ENCODE measurements around the gene FADS2.

GRCh38 chr11:61778357-61778886 is 49.7 kb upstream of the FADS2 start:
- TF ChIP-seq REST (IDR thresholded peaks at IDR 0.05; ENCODE audit: borderline replicate concordance in 1 of 2, low read depth in 1 of 2, low read length in 2 of 2): no peak
- TF ChIP-seq, protein P1, sequence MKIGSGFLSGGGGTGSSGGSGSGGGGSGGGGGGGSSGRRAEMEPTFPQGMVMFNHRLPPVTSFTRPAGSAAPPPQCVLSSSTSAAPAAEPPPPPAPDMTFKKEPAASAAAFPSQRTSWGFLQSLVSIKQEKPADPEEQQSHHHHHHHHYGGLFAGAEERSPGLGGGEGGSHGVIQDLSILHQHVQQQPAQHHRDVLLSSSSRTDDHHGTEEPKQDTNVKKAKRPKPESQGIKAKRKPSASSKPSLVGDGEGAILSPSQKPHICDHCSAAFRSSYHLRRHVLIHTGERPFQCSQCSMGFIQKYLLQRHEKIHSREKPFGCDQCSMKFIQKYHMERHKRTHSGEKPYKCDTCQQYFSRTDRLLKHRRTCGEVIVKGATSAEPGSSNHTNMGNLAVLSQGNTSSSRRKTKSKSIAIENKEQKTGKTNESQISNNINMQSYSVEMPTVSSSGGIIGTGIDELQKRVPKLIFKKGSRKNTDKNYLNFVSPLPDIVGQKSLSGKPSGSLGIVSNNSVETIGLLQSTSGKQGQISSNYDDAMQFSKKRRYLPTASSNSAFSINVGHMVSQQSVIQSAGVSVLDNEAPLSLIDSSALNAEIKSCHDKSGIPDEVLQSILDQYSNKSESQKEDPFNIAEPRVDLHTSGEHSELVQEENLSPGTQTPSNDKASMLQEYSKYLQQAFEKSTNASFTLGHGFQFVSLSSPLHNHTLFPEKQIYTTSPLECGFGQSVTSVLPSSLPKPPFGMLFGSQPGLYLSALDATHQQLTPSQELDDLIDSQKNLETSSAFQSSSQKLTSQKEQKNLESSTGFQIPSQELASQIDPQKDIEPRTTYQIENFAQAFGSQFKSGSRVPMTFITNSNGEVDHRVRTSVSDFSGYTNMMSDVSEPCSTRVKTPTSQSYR (CRISPR knock-in tag; IDR thresholded peaks at IDR 0.05; ENCODE audit: borderline replicate concordance): no peak
- TF ChIP-seq, protein P2, sequence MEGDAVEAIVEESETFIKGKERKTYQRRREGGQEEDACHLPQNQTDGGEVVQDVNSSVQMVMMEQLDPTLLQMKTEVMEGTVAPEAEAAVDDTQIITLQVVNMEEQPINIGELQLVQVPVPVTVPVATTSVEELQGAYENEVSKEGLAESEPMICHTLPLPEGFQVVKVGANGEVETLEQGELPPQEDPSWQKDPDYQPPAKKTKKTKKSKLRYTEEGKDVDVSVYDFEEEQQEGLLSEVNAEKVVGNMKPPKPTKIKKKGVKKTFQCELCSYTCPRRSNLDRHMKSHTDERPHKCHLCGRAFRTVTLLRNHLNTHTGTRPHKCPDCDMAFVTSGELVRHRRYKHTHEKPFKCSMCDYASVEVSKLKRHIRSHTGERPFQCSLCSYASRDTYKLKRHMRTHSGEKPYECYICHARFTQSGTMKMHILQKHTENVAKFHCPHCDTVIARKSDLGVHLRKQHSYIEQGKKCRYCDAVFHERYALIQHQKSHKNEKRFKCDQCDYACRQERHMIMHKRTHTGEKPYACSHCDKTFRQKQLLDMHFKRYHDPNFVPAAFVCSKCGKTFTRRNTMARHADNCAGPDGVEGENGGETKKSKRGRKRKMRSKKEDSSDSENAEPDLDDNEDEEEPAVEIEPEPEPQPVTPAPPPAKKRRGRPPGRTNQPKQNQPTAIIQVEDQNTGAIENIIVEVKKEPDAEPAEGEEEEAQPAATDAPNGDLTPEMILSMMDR (CRISPR knock-in tag; IDR thresholded peaks at IDR 0.05): no peak
- no peak for TF ChIP-seq POLR2A (IDR thresholded peaks at IDR 0.05; ENCODE audit: insufficient read depth in 1 of 2, low read depth in 2 of 2, low read length in 2 of 2)
- TF ChIP-seq, protein P3, sequence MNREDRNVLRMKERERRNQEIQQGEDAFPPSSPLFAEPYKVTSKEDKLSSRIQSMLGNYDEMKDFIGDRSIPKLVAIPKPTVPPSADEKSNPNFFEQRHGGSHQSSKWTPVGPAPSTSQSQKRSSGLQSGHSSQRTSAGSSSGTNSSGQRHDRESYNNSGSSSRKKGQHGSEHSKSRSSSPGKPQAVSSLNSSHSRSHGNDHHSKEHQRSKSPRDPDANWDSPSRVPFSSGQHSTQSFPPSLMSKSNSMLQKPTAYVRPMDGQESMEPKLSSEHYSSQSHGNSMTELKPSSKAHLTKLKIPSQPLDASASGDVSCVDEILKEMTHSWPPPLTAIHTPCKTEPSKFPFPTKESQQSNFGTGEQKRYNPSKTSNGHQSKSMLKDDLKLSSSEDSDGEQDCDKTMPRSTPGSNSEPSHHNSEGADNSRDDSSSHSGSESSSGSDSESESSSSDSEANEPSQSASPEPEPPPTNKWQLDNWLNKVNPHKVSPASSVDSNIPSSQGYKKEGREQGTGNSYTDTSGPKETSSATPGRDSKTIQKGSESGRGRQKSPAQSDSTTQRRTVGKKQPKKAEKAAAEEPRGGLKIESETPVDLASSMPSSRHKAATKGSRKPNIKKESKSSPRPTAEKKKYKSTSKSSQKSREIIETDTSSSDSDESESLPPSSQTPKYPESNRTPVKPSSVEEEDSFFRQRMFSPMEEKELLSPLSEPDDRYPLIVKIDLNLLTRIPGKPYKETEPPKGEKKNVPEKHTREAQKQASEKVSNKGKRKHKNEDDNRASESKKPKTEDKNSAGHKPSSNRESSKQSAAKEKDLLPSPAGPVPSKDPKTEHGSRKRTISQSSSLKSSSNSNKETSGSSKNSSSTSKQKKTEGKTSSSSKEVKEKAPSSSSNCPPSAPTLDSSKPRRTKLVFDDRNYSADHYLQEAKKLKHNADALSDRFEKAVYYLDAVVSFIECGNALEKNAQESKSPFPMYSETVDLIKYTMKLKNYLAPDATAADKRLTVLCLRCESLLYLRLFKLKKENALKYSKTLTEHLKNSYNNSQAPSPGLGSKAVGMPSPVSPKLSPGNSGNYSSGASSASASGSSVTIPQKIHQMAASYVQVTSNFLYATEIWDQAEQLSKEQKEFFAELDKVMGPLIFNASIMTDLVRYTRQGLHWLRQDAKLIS (CRISPR knock-in tag; IDR thresholded peaks at IDR 0.05): no peak
- TF ChIP-seq CREM (IDR thresholded peaks at IDR 0.05): no peak
- TF ChIP-seq CREM (CRISPR knock-in tag; IDR thresholded peaks at IDR 0.05): no peak
- TF ChIP-seq, protein P4, sequence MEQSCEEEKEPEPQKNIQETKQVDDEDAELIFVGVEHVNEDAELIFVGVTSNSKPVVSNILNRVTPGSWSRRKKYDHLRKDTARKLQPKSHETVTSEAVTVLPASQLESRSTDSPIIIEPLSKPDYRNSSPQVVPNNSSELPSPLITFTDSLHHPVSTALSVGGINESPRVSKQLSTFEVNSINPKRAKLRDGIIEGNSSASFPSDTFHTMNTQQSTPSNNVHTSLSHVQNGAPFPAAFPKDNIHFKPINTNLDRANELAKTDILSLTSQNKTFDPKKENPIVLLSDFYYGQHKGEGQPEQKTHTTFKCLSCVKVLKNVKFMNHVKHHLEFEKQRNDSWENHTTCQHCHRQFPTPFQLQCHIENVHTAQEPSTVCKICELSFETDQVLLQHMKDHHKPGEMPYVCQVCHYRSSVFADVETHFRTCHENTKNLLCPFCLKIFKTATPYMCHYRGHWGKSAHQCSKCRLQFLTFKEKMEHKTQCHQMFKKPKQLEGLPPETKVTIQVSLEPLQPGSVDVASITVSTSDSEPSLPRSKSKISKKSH (CRISPR knock-in tag; IDR thresholded peaks at IDR 0.05; ENCODE audit: borderline replicate concordance): no peak
- TF ChIP-seq RFXANK (CRISPR knock-in tag; IDR thresholded peaks at IDR 0.05): no peak

All from HepG2 (cell line).